ENCODE data around the gene SPDEF. TPM values are rescaled to one million over a fixed set of nuclear protein-coding genes. Genes with fewer than 3 reads are reported as not detected.

SPDEF gene
- total and polyA plus RNA-seq, 2 experiments from 2014 or later, result 0.69 TPM; not detected in 1

DNA sequence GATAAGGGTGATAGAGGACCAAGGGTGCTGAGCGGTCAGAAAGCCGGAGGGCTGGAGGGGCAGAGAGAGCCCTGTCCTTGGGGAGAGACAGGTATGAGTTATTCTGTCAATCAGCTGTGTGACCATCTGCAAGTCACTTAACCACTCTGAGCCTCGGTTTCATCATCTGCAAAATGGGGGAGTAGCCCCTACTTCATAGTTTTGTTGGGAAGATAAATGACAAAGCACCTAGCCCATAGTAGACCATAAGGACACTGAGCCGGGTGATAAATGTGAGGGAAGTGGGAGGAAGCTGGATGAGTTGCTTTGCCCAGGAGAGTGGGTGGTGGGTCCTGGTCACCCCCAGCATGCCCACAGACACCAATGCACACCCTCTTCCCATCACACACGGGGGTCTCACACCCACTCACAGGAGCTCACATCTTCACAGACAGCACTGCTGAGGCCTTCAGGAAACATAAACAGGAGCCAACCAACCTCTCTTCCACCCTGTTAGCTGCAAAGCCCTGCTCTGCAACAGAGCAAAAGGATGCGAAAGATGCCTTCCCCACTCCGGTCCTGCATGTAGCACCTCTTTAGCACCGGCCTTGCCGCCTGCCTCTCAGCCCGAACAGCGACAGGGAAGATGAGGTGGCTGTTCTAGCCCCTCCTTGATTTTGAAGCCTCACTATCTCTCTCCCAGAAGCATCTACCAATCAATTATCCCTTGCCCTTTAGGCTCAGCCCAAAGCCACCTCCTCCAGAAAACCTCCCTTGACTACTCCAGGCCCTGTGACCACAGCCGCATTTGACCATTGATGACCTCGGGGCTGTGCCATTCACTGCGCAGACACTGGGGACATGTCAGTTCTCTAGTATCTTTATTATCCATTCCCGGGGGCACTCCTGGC, 18.9 kb downstream of the SPDEF start (continued):
- TF ChIP-seq ETS1 (IDR thresholded peaks at IDR 0.05), result no peak
- no peak for TF ChIP-seq POLR2AphosphoS5 (IDR thresholded peaks at IDR 0.05; ENCODE audit: low read depth)
- no peak for TF ChIP-seq ZNF462 (CRISPR knock-in tag; IDR thresholded peaks at IDR 0.05)

- DNase-seq (ENCODE audit: low spot score), result no peak
- TF ChIP-seq EZH2phosphoT487 (IDR thresholded peaks at IDR 0.05; ENCODE audit: unreplicated experiment) (no peak), EZH2 (IDR thresholded peaks at IDR 0.05; ENCODE audit: low read depth, unreplicated experiment) (no peak), STAT1 (IDR thresholded peaks at IDR 0.05; ENCODE audit: unreplicated experiment) (no peak)
- TF ChIP-seq, protein P1, sequence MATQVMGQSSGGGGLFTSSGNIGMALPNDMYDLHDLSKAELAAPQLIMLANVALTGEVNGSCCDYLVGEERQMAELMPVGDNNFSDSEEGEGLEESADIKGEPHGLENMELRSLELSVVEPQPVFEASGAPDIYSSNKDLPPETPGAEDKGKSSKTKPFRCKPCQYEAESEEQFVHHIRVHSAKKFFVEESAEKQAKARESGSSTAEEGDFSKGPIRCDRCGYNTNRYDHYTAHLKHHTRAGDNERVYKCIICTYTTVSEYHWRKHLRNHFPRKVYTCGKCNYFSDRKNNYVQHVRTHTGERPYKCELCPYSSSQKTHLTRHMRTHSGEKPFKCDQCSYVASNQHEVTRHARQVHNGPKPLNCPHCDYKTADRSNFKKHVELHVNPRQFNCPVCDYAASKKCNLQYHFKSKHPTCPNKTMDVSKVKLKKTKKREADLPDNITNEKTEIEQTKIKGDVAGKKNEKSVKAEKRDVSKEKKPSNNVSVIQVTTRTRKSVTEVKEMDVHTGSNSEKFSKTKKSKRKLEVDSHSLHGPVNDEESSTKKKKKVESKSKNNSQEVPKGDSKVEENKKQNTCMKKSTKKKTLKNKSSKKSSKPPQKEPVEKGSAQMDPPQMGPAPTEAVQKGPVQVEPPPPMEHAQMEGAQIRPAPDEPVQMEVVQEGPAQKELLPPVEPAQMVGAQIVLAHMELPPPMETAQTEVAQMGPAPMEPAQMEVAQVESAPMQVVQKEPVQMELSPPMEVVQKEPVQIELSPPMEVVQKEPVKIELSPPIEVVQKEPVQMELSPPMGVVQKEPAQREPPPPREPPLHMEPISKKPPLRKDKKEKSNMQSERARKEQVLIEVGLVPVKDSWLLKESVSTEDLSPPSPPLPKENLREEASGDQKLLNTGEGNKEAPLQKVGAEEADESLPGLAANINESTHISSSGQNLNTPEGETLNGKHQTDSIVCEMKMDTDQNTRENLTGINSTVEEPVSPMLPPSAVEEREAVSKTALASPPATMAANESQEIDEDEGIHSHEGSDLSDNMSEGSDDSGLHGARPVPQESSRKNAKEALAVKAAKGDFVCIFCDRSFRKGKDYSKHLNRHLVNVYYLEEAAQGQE (IDR thresholded peaks at IDR 0.05; ENCODE audit: unreplicated experiment), result no peak
Measured at GRCh38 chr6:34536251-34536958, 19.7 kb downstream of the SPDEF start.

More at GRCh38 chr6:34536251-34536958, 19.7 kb downstream of the SPDEF start:
- no peaks in the 10 kb centered on the region for H3K9me3 Mint-ChIP-seq
- H3K9me2 ChIP-seq (ENCODE audit: insufficient read depth), result no peaks in the 10 kb centered on the region
- H3K4me3 ChIP-seq, result no peak overlapping the region
- H3K27ac Mint-ChIP-seq, result no peak overlapping the region
- H2AFZ ChIP-seq, result no peak overlapping the region
- H4K20me1 ChIP-seq (replicated peaks; ENCODE audit: insufficient read depth), result no peaks in the 10 kb centered on the region
- no peak overlapping the region for H3K4me2 ChIP-seq
- H3K4me1 Mint-ChIP-seq, result peaks cover 7% of the 10 kb centered on the region
- no peaks in the 10 kb centered on the region for H3K4me1 ChIP-seq (ENCODE audit: insufficient read depth)
- H3F3A ChIP-seq (replicated peaks; ENCODE audit: low read depth), result no peaks in the 10 kb centered on the region
- ATAC-seq, result no peak
- H3K36me3 ChIP-seq (ENCODE audit: insufficient read depth), result no peaks in the 10 kb centered on the region
- H3K79me2 ChIP-seq (replicated peaks; ENCODE audit: insufficient read depth), result no peaks in the 10 kb centered on the region
- peaks cover 2% of the 10 kb centered on the region; the same call in 1 of the 3 replicates for H3K36me3 Mint-ChIP-seq (ENCODE audit: low read depth)
- peaks cover 12% of the 10 kb centered on the region for H3K27me3 Mint-ChIP-seq (ENCODE audit: insufficient read depth, low read depth, poor library complexity)
- no peaks in the 10 kb centered on the region for H3K27me3 ChIP-seq (ENCODE audit: insufficient read depth)
- H3K27ac ChIP-seq (ENCODE audit: low read depth), result no peak overlapping the region
- H3K4me3 Mint-ChIP-seq, result no peak overlapping the region
